ENCODE results near the gene RAB7B.

- no peak for TF ChIP-seq SMC3 (IDR thresholded peaks at IDR 0.05; ENCODE audit: low read length)
- no peak for TF ChIP-seq GPN1 (CRISPR knock-in tag; IDR thresholded peaks at IDR 0.05; ENCODE audit: borderline replicate concordance)
Measured at GRCh38 chr1:205990226-205990625, 13.0 kb downstream of the RAB7B start.
